OCI-M1 (cell line): Measurements from ENCODE around the gene PLD5.
"Not testable (repeated sequence)": the region's sequence is repeated elsewhere in the genome, so short reads cannot be mapped to it uniquely, and the experiment has no call there.

Experiments
- DNase-seq: peaks from one replicate; lab custom pipeline; 2025; lab: John Stamatoyannopoulos, UW

The PLD5 gene

DNA sequence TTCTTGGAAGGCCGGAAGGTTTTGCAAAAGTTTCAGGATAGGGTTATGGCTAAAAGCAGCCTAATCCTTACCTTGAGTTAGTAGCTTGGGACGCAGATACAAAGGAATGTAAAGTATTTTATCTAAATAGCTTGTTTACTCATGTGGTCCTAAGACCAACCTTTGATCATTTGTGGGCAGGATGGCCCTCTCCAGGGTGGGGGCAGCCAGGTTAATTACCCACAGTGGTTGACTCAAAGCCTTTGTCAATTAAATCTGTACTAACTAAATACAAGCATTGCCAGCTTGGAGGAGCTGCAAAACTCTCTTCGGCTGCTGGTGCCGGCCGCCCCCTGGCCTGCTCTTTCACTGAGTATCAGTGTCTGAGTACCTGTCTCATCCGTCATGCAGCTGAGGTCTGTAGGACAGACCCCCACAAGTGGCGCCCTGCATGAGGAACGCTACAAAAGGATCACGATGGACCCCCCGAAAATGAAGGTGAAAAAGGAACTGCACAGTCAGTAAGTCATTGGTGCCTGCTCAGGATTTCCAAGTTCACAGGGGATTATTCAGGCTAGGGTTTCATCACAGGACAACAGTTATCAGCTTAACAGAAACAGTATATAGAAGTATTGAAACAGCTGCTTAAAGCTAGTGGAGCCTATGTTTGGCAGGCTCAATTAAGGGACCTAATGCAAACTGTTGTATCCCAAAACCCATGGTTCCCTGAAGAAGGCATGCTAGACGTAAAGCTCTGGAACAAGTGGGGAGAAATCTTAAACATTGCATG lies 313.1 kb downstream of the PLD5 start:
- no peak for DNase-seq

- DNase-seq: peak; percentile 7
Observed at GRCh38 chr1:242210316-242210715, 314.2 kb downstream of the PLD5 start.

DNA sequence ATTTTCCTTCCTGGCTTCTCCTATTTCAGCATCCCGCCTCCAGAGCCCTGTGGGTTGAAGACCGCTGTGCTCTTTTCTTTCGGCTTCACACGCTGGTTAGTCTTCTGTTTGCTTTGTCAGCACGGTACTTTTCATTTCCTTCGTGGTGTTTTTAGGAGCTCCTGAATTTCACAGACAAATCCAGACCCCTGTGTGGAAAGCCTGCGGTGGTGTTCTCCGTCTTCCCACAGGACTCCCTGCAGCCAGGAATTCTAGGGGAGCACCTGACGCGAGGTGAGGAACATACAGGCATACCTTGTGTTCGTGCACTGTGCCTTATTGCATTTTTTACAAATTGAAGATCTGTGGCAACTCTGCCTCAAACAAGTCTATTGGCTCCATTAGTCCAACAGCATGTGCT lies 315.4 kb downstream of the PLD5 start:
- DNase-seq: no peak

DNA sequence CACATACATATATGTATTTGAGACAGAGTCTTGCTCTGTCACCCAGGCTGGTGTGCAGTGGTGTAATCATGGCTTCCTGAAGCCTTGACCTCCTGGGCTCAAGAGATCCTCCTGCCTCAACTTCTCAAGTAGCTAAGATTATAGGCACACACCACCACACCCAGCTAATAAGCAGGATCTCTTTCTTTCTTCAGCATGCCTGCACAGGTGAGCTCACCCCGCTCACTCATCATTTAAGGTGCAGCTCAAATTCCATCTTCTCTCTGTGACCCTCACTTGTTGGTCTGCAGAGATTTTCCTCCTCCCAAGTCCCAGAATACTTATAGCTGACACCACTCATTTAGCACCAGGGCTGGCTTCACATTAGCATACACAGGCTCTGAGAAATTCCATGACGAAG lies 316.5 kb downstream of the PLD5 start:
- DNase-seq: no peak

GRCh38 chr1:242206994-242207393 lies 317.5 kb downstream of the PLD5 start:
- DNase-seq: no peak

GRCh38 chr1:242205622-242206489 lies 318.6 kb downstream of the PLD5 start:
- DNase-seq: no peak

- no peak for DNase-seq
Observed at GRCh38 chr1:242203262-242203661, 321.2 kb downstream of the PLD5 start.

DNA sequence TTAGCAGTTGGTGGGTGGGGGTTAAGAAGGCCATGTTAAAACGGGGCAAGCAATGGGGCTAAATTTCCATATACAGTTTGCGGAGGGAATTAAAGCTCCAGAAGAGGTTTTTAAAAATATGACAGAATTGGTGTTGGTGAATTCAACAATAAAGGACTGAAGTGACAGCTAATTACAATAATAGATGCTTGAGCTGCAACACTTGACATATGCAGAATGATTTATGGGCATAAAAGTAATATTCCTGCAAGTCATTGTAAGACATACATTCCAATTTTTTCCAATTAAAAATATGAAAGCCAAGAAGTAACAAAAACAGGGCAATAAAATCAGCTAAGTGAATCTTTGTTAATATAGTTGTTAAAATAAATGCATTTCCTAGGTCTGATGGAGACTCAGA lies 323.4 kb downstream of the PLD5 start:
- no peak for DNase-seq

- DNase-seq: no peak
Observed at GRCh38 chr1:242199776-242200458, 324.6 kb downstream of the PLD5 start.

DNA sequence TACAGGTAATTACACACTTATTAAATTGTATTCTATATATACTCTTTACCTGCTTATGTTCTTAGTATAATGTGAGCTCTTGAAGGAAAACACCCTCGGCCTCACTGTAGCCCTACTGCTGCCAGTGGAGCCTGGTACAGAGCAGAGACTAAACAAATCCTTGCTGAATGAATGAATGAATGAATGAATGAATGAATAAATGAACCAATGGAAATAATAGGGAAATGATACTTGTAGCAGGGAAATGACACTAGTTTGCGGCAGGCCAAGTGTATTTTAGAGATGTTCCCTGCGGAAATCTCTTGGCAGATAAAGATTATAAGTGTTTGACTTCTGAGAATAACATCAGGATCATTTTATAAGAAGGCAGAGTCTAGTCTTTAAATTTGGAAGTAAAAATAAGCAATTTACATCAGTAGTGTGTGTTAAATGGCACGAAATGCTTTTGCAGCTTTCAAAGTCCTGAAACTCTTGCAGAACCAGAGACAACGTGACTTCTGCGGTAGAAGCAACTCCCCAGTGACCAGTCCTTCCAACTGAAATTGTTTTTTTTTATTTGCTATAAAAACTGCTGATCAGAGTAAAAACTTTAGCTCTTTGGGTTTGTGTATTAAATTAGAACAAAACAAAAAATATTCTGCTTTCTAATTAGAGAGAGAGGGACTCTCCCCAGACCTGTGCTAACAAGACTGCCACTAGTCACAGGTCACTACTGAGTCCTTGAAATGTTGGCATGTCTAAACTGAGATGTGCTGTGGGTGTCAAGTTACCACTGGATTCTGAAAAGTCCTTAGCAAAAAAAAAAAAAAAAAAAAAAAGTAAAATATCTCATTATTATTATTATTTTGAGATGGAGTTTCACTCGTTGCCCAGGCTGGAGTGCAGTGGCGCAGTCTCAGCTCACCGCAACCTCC lies 326.3 kb downstream of the PLD5 start:
- DNase-seq: no peak

DNA sequence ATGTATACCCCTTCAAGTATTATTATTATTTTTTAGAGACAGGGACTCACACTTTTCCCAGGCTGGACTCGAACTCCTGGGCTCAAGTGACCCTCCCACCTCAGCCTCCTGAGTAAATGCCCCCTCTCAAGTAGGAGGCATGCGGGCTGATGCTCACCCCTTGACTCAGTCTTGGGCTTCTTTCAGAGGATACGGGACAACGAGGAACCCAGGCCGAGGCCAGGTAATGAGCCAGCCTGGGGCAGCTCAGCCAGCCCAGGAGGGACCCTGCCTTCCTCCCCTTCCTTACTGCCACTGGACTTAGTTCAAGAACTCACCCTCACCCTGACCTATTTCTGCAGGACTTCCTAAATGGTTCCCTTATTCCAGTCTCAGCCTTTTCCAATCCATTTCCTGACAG lies 327.6 kb downstream of the PLD5 start:
- no peak for DNase-seq

DNA sequence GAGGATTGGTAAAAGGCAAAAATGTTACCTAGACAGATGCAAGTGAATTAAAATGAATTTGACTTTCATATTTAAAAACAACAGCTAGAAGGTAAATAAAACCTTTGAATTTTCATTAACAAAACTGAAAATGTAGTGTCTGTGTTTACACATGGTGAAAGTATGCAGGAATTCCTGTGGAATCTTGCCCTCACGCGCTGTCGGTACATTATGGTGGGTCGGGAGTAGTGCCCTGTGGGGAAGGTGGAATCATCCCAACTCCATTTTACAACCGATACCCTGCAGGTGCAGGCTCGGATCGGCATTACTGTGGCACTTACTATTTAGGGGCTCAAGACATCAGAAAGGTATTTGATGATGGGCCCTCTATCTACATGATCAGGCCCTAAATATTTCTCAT lies 328.4 kb downstream of the PLD5 start:
- no peak for DNase-seq

DNA sequence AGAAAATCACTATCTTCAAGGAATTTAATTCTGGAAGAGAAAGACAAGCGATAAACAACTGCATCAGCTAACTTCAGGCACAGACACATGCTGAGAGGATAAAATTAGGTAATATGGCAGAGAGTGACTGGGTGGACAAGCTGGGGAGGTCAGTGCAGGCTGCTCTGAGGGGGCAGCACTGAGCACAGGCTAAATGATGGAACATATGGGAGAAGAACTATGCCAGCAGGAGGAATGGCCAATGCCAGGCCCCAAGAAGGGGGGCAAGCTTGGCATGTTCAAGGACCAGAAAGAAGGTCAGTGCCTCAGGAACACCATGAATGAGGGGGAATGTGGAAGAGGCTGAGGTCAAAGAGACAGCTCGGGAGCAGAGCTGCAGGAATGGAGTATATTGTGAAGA lies 334.9 kb downstream of the PLD5 start:
- DNase-seq: peak; percentile 16

GRCh38 chr1:242187816-242188215 lies 336.7 kb downstream of the PLD5 start:
- DNase-seq: peak; percentile 59

DNA sequence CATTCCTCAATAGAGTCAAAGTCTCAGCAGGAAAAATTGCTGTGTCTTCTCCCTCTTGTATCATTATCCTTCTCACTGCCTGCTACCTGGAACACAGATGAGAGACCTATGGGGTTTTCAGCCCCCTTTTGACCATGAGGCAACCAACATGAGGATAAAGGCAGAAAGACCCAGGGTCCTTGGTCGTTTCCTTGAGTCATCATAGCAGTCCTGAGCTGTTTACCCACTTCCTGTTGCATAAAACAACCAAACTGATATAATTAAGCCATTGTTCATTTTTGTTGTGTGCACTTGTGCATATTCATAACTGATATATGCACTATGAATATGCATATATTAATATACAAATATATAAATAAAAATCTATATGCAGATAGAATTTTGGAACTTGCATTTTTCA lies 337.3 kb downstream of the PLD5 start:
- DNase-seq: peak; percentile 17

DNA sequence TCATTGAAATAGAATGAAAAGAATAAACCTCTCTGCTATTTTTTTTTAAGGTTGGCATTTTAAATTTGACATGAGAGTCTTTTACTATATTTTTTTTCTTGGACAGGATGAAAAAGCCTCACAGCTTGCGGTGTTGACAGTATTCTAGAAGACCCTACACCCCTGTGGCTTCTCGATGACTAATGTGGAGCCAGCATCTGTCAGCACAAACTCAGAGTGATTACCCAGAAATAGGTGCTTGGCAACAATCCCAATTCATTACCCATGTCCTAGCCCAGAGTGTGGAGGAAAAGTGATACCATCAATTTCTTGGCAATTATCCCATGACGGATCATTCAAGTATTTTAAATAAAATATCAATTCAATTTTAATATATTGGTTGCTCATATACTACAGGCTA lies 338.8 kb downstream of the PLD5 start:
- DNase-seq: peak; percentile 38

- DNase-seq: no peak
Observed at GRCh38 chr1:242184955-242185354, 339.5 kb downstream of the PLD5 start.

- DNase-seq: not testable (repeated sequence)
Observed at GRCh38 chr1:242179767-242180166, 344.7 kb downstream of the PLD5 start.

- no peak for DNase-seq
Observed at GRCh38 chr1:242178924-242179708, 345.4 kb downstream of the PLD5 start.

DNA sequence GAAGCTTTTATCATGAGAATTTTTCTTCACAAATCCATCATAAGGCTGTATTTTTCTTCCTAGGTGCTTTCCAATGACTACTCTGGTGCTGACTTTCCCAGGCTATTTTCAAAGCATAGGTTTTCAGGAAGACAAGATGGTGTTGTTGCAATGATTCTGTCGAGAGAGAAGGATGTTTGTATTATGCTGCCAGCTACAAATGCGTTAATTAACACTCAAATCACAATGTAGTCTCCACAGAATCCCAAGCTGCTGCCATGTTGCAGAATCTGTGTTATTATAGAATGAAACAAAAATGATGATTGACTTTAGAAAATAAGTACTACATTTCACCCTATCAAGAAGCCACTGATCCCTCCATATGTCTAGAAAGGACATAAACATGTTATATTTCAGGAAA lies 346.1 kb downstream of the PLD5 start:
- DNase-seq: no peak

GRCh38 chr1:242162140-242162539 lies 362.4 kb downstream of the PLD5 start:
- no peak for DNase-seq
